ENCODE data around the gene PEX13. TPM values are rescaled to one million over a fixed set of nuclear protein-coding genes. Genes with fewer than 3 reads are reported as not detected.

The PEX13 gene
- total and polyA plus RNA-seq, 4 donors = 10.6 to 42.8 (median 21.5) TPM

DNA sequence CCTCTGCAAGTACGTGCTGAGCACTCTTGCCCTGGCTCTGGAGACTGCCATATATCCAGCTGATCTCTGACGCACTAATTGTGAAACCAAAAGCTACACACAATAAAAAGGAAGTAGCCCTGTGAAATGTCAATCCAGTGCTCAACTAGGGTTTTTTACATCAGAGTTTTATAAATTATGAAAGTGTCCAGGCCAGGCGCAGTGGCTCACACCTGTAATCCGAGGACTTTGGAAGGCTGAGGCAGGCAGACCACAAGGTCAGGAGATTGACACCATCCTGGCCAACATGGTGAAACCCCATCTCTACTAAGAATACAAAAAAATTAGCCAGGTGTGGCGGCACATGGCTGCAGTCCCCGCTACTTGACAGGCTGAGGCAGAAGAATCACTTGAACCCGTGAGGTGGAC, 24.5 kb upstream of the PEX13 start (continued):
- TF ChIP-seq, protein P1, sequence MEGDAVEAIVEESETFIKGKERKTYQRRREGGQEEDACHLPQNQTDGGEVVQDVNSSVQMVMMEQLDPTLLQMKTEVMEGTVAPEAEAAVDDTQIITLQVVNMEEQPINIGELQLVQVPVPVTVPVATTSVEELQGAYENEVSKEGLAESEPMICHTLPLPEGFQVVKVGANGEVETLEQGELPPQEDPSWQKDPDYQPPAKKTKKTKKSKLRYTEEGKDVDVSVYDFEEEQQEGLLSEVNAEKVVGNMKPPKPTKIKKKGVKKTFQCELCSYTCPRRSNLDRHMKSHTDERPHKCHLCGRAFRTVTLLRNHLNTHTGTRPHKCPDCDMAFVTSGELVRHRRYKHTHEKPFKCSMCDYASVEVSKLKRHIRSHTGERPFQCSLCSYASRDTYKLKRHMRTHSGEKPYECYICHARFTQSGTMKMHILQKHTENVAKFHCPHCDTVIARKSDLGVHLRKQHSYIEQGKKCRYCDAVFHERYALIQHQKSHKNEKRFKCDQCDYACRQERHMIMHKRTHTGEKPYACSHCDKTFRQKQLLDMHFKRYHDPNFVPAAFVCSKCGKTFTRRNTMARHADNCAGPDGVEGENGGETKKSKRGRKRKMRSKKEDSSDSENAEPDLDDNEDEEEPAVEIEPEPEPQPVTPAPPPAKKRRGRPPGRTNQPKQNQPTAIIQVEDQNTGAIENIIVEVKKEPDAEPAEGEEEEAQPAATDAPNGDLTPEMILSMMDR (IDR thresholded peaks at IDR 0.05; ENCODE audit: low read depth, low read length, missing input control) = no peak
- TF ChIP-seq RXRA (IDR thresholded peaks at IDR 0.05) (no peak), YY1 (IDR thresholded peaks at IDR 0.05) (no peak)

DNA sequence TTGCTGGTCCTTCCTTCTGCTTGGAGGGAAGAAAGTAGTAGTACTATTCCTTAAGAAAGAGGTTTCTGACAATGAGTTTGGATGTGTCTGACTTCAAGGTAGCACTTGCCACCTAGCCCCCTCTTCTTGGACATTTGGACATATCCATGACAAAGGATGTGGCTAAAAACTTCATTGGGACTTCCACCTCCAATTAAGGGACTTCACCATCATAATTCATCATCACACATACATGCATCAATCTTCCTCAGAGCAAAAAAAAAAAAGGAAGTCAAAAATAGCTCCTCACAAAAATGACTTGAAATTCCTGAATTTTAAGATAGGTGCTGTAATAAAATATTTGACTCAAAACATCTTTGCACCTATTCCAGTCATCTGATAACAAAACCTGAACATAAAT, 23.4 kb upstream of the PEX13 start:
- H3K27ac ChIP-seq (ENCODE audit: low read depth in 1 of 2, low read length in 2 of 2) = no peak overlapping the region
- H3K9me3 ChIP-seq (ENCODE audit: control insufficient read depth in 4 of 4, low read length in 3 of 4) = peaks cover 0 to 5% (median 4%) of the 10 kb centered on the region in 4 donors
- peaks cover 0 to 13% (median 3%) of the 10 kb centered on the region in 4 donors for H3K36me3 ChIP-seq (ENCODE audit: control insufficient read depth in 4 of 4, insufficient read depth in 3 of 4, low read depth in 1 of 4, low read length in 3 of 4)
- DNase-seq (ENCODE audit: low spot score) = no peak
- no peak overlapping the region for H3K4me3 ChIP-seq (ENCODE audit: low read depth in 1 of 3, low read length in 3 of 3)
- H3K4me1 ChIP-seq (ENCODE audit: control insufficient read depth in 4 of 4, insufficient read depth in 4 of 4, low read length in 3 of 4) = no peaks in the 10 kb centered on the region
- H3K27me3 ChIP-seq (ENCODE audit: control insufficient read depth in 4 of 4, insufficient read depth in 4 of 4, low read length in 3 of 4) = no peaks in the 10 kb centered on the region
- TF ChIP-seq HNF4A (conservative IDR thresholded peaks at IDR 0.05) = no peak
- no peak for TF ChIP-seq FOXA2 (IDR thresholded peaks at IDR 0.05)
- no peak for TF ChIP-seq EGR1 (IDR thresholded peaks at IDR 0.05; ENCODE audit: low read depth in 2 of 2)
- TF ChIP-seq RAD21 (IDR thresholded peaks at IDR 0.05) = no peak
- TF ChIP-seq, protein P2, sequence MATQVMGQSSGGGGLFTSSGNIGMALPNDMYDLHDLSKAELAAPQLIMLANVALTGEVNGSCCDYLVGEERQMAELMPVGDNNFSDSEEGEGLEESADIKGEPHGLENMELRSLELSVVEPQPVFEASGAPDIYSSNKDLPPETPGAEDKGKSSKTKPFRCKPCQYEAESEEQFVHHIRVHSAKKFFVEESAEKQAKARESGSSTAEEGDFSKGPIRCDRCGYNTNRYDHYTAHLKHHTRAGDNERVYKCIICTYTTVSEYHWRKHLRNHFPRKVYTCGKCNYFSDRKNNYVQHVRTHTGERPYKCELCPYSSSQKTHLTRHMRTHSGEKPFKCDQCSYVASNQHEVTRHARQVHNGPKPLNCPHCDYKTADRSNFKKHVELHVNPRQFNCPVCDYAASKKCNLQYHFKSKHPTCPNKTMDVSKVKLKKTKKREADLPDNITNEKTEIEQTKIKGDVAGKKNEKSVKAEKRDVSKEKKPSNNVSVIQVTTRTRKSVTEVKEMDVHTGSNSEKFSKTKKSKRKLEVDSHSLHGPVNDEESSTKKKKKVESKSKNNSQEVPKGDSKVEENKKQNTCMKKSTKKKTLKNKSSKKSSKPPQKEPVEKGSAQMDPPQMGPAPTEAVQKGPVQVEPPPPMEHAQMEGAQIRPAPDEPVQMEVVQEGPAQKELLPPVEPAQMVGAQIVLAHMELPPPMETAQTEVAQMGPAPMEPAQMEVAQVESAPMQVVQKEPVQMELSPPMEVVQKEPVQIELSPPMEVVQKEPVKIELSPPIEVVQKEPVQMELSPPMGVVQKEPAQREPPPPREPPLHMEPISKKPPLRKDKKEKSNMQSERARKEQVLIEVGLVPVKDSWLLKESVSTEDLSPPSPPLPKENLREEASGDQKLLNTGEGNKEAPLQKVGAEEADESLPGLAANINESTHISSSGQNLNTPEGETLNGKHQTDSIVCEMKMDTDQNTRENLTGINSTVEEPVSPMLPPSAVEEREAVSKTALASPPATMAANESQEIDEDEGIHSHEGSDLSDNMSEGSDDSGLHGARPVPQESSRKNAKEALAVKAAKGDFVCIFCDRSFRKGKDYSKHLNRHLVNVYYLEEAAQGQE (IDR thresholded peaks at IDR 0.05) = no peak
- no peak for TF ChIP-seq GABPA (IDR thresholded peaks at IDR 0.05 in 1 of 2, conservative IDR thresholded peaks at IDR 0.05 in 1 of 2)
- TF ChIP-seq, protein P3, sequence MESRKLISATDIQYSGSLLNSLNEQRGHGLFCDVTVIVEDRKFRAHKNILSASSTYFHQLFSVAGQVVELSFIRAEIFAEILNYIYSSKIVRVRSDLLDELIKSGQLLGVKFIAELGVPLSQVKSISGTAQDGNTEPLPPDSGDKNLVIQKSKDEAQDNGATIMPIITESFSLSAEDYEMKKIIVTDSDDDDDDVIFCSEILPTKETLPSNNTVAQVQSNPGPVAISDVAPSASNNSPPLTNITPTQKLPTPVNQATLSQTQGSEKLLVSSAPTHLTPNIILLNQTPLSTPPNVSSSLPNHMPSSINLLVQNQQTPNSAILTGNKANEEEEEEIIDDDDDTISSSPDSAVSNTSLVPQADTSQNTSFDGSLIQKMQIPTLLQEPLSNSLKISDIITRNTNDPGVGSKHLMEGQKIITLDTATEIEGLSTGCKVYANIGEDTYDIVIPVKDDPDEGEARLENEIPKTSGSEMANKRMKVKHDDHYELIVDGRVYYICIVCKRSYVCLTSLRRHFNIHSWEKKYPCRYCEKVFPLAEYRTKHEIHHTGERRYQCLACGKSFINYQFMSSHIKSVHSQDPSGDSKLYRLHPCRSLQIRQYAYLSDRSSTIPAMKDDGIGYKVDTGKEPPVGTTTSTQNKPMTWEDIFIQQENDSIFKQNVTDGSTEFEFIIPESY (IDR thresholded peaks at IDR 0.05) = no peak
- TF ChIP-seq, protein P4, sequence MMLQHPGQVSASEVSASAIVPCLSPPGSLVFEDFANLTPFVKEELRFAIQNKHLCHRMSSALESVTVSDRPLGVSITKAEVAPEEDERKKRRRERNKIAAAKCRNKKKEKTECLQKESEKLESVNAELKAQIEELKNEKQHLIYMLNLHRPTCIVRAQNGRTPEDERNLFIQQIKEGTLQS (IDR thresholded peaks at IDR 0.05) = no peak
- no peak for TF ChIP-seq NR2F2 (IDR thresholded peaks at IDR 0.05)
- TF ChIP-seq, protein P5, sequence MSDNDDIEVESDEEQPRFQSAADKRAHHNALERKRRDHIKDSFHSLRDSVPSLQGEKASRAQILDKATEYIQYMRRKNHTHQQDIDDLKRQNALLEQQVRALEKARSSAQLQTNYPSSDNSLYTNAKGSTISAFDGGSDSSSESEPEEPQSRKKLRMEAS (IDR thresholded peaks at IDR 0.05) = no peak
- no peak for TF ChIP-seq SP1 (IDR thresholded peaks at IDR 0.05)
- TF ChIP-seq FOXA1 (IDR thresholded peaks at IDR 0.05) = no peak
- no peak for TF ChIP-seq JUND (IDR thresholded peaks at IDR 0.05)
- H3K9ac ChIP-seq (ENCODE audit: low read depth in 1 of 2, low read length in 2 of 2) = no peak overlapping the region
